ENCODE results near the gene PCDHGB7.

- TF ChIP-seq CTCF (IDR thresholded peaks at IDR 0.05; ENCODE audit: low read depth, low read length) (no peak), EZH2phosphoT487 (IDR thresholded peaks at IDR 0.05; ENCODE audit: low read depth) (no peak)
Observed at GRCh38 chr5:141403387-141403786, 14.1 kb upstream of the PCDHGB7 start.
